Choroid plexus epithelial cell (primary cell): ENCODE results near the gene SUSD1.
A peak's percentile ranks its signal among the peaks of the same experiment; 100 is the strongest.

Experiments used
- DNase-seq: peaks from one replicate; pipeline ENCODE4 v3.0.0-alpha.2; 2010; ENCODE audit warnings: low read depth
- H3K4me3 ChIP-seq: 2 replicates; pipeline ENCODE4 v1.5.1; 2011; ENCODE audit warnings: low read depth, mild to moderate bottlenecking, control low read depth, low read length, moderate library complexity
- CTCF ChIP-seq: conservative IDR thresholded peaks from 2 replicates; pipeline ENCODE4 v1.5.1; 2011; ENCODE audit warnings: low read depth, mild to moderate bottlenecking, control low read depth, inconsistent platforms, low read length, moderate library complexity

Gene SUSD1

GRCh38 chr9:112166176-112167140 is 8.6 kb downstream of the SUSD1 start:
- no peak overlapping the region for H3K4me3 ChIP-seq
- DNase-seq: peak; percentile 61
- TF ChIP-seq CTCF: peak; percentile 48

DNA sequence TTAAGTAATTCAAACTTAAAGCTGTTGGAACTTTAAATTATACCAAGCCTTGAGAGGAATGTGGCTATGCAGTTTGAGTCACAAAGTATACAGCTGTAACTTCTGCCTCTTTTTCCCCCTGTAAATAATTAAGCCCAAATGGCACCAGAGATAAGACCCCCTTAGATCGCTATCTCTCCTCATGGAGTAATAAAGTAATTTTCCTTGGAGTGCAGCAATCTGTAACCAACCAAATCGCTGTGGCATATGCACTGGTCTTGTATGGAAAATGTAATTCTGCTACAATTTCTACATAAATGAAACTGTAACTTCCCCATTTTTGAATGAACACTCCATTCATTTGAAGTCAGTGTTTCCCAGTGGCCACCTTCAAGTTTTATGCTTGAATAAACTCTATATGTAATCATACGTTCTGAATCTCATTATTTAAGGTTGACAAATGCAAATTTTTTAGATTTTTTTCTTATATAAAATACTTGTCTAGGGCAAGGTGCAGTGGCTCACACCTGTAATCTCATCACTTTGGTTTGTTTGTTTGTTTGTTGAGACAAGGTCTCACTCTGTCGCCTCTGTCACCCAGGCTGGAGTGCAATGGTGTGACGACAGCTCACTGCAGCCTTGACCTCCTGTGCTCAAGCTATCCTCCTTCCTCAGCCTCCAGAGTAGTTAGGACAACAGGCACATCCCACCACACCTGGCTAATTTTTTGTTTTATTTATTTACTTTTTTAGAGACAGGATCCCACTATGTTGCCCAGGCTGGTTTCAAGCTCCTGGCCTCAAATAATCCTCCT is 12.3 kb downstream of the SUSD1 start:
- TF ChIP-seq CTCF: no peak
- no peak for DNase-seq
- H3K4me3 ChIP-seq: no peak overlapping the region

DNA sequence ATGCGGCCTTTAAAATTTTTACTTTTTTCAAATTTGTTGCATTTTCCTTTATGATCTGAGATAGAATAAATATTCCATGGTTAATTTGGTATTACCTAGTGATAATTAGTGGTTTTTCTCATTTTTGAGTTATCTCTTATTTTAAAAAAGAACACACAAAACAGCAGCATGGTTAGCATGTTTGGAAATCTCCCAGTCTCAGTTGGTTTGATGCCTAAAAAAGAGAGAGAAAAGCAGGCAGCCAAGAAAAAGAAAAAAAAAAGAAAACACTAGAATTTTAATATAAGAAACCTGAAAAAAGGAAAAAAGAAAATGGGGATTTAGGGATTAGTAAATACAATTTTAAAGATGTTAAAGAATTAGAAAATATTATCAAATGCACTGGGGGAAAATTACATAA is 15.3 kb downstream of the SUSD1 start:
- no peak for DNase-seq
- no peak for TF ChIP-seq CTCF

DNA sequence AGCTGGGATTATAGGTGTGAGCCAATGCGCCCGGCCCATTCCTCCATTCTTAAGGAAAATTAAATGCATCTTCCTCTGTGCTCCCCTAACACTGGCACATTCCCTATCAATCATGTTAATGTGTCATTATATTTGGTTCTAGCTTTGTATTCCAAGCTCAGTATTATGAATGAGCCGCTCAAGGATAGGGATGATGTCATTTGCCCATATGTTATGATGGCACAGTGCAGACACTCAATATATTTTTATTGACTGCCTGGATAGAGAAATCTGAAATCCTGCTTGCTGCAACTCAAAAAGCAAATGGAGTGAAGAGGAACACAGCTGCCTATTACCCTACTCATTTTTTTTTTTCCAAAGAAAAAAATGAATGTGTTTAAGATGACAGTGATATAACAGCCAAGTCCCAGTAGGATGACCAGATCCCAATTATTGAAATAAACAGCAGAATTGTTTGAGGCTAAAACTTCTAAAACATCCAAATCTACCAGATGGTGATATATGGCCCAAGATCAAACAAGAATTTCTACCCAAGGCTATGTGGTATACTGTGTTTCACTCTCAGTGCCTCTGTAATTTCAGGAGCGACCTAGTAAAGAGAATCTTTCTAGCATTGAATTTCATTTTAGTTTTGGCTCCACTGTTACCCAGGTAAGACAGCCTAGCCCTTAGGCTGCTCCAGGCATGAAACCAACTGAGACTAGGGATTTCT is 16.3 kb downstream of the SUSD1 start:
- no peak for DNase-seq
- TF ChIP-seq CTCF: no peak
- no peak overlapping the region for H3K4me3 ChIP-seq

More for the DNA sequence above, 15.3 kb downstream of the SUSD1 start:
- H3K4me3 ChIP-seq: no peak overlapping the region

DNA sequence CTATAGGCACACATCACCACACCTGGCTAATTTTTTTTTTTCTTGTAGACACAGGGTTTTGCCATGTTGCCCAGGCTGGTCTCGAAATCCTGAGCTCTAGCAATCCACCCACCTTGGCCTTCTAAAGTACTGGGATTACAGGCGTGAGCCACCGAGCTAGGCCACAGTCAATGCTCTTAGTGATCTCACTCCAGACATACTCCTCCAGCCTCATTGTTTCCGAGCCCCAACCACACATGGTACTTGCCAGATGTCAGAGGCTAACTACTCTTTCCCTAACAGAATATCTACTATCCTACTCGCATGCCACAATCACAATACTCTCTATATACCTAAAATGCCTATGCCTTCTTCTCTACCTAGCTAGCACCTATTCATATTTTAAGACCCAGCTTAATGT is 17.1 kb downstream of the SUSD1 start:
- no peak for DNase-seq
- H3K4me3 ChIP-seq: no peak overlapping the region
- no peak for TF ChIP-seq CTCF

DNA sequence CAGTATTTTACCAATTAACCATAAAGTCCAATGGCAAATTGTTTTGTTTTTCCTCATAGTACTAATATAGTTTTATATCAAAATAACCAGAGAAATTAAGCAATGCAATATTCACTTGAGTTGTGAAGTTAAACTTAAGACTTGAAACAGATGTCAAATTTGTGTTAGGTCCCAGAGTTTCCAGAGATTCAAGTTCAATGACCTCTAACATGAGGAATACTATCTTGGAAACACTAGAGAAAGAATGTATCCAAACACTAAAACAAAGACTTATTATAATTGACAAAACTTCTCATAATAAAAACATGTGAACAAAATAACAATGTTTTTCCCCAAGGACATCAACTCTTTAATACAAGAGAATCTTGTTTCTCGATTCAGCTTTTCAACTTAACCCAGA is 18.0 kb downstream of the SUSD1 start:
- no peak overlapping the region for H3K4me3 ChIP-seq
- no peak for DNase-seq
- TF ChIP-seq CTCF: no peak
